PFSK-1 (cell line): Measurements from ENCODE around the gene KDM2A.

Source experiments
- FOXP2 ChIP-seq: optimal IDR thresholded peaks from 2 replicates; pipeline ENCODE3; 2011; ENCODE audit warnings: borderline replicate concordance, control low read depth, inconsistent platforms; ENCODE audit not compliant: insufficient read depth; ENCODE audit errors: extremely low read length, extremely low read depth
- POLR2AphosphoS5 ChIP-seq: IDR thresholded peaks from 2 replicates; pipeline ENCODE4 v1.6.1; 2012; ENCODE audit warnings: low read depth, mild to moderate bottlenecking, control low read depth, low read length, moderate library complexity
- REST ChIP-seq, 2 experiments: IDR thresholded peaks; 2 replicates each; pipeline versions ENCODE4 v1.6.1 to v1.8.0; 2011 to 2012; ENCODE audit warnings: low read depth in 2 of 2, low read length in 2 of 2, control low read depth in 1 of 2, inconsistent platforms in 1 of 2, mild to moderate bottlenecking in 1 of 2, moderate library complexity in 1 of 2; ENCODE audit not compliant: insufficient read depth in 1 of 2
- SIN3A ChIP-seq: IDR thresholded peaks from 2 replicates; pipeline ENCODE4 v1.6.1; 2012; ENCODE audit warnings: mild to moderate bottlenecking, low read length, moderate library complexity, borderline replicate concordance; ENCODE audit not compliant: insufficient read depth
- TAF1 ChIP-seq: IDR thresholded peaks from 2 replicates; pipeline ENCODE4 v1.6.1; 2012; ENCODE audit warnings: low read length, control low read depth, borderline replicate concordance; ENCODE audit not compliant: insufficient read depth

Gene KDM2A

GRCh38 chr11:67126986-67127385, 7.9 kb downstream of the KDM2A start:
- TF ChIP-seq FOXP2: no peak
- TF ChIP-seq TAF1: no peak
- no peak for TF ChIP-seq SIN3A
- no peak for TF ChIP-seq REST (IDR thresholded peaks at IDR 0.05; ENCODE audit: insufficient read depth in 1 of 2, low read depth in 2 of 2, low read length in 2 of 2)
- no peak for TF ChIP-seq POLR2AphosphoS5

GRCh38 chr11:67136156-67136555, 17.1 kb downstream of the KDM2A start:
- TF ChIP-seq REST (IDR thresholded peaks at IDR 0.05; ENCODE audit: insufficient read depth in 1 of 2, low read depth in 2 of 2, low read length in 2 of 2) (no peak), TAF1 (no peak), POLR2AphosphoS5 (no peak), FOXP2 (no peak)

GRCh38 chr11:67138922-67139321, 19.9 kb downstream of the KDM2A start:
- TF ChIP-seq POLR2AphosphoS5 (no peak), FOXP2 (no peak), REST (IDR thresholded peaks at IDR 0.05; ENCODE audit: insufficient read depth in 1 of 2, low read depth in 2 of 2, low read length in 2 of 2) (no peak)

- no peak for TF ChIP-seq REST (IDR thresholded peaks at IDR 0.05; ENCODE audit: insufficient read depth in 1 of 2, low read depth in 2 of 2, low read length in 2 of 2)
- TF ChIP-seq FOXP2: no peak
- TF ChIP-seq POLR2AphosphoS5: no peak
- TF ChIP-seq SIN3A: no peak
- TF ChIP-seq TAF1: no peak
These were observed 27.6 kb downstream of the KDM2A start for GRCh38 chr11:67146516-67147226.

GRCh38 chr11:67153971-67154370, 34.9 kb downstream of the KDM2A start:
- TF ChIP-seq POLR2AphosphoS5 (no peak), REST (IDR thresholded peaks at IDR 0.05; ENCODE audit: insufficient read depth in 1 of 2, low read depth in 2 of 2, low read length in 2 of 2) (no peak), TAF1 (no peak), SIN3A (no peak)
